Tibial artery (tissue), 4 donors: ENCODE data around the gene GRIN2A.

Experiments used
- DNase-seq, 2 donors: peaks; one replicate each; pipeline ENCODE4 v3.0.0-alpha.2; 2019
- H3K27ac ChIP-seq, 2 donors: fragments of 200-600 bp; sonication (generic) in 1 of 2; 1 replicate in 1 of 2; 2 replicates in 1 of 2; pipeline ENCODE4 v1.5.1; 2018 to 2019; ENCODE audit warnings: mild to moderate bottlenecking in 1 of 2
- H3K27me3 ChIP-seq, 2 donors: fragments of 200-600 bp; sonication (generic) in 1 of 2; one replicate each; pipeline versions ENCODE4 v1.5.1 to v1.6.0; 2016 to 2019
- H3K36me3 ChIP-seq, 3 donors: fragments of 200-600 bp; sonication (generic) in 2 of 3; one replicate each; pipeline ENCODE4 v1.5.1; 2016 to 2019; ENCODE audit warnings: mild to moderate bottlenecking in 2 of 3
- H3K4me1 ChIP-seq, 4 donors: fragments of 200-600 bp; sonication (generic) in 2 of 4; 1 replicate in 3 of 4; 2 replicates in 1 of 4; pipeline ENCODE4 v1.5.1; 2016 to 2019
- H3K4me3 ChIP-seq, 2 donors: fragments of 200-600 bp; sonication (generic) in 1 of 2; 1 replicate in 1 of 2; 2 replicates in 1 of 2; pipeline ENCODE4 v1.5.1; 2018 to 2019; ENCODE audit warnings: mild to moderate bottlenecking in 2 of 2
- H3K9me3 ChIP-seq, 3 donors: fragments of 200-600 bp; sonication (generic) in 1 of 3; one replicate each; pipeline ENCODE4 v1.5.1; 2016 to 2019
- CTCF ChIP-seq, 2 experiments: fragments of 200-600 bp in 1 of 2; fragments of 450-650 bp in 1 of 2; IDR thresholded peaks; one replicate each; pipeline ENCODE4 v1.5.1; 2017 to 2019; ENCODE audit warnings: antibody characterized with exemption in 2 of 2, mild to moderate bottlenecking in 1 of 2, moderate library complexity in 1 of 2
- intact Hi-C: fragments of 100-400 bp; cut with DNase I; formaldehyde crosslinking; loops from one replicate; pipeline ENCODE4 v1.15.0; 2023; ENCODE audit warnings: low total_unique reads

GRIN2A gene

GRCh38 chr16:10172848-10173655 lies 9.2 kb downstream of the GRIN2A start:
- H3K4me3 ChIP-seq, result no peak overlapping the region
- H3K9me3 ChIP-seq, result no peaks in the 10 kb centered on the region
- H3K4me1 ChIP-seq, result peaks cover 0 to 12% (median 7%) of the 10 kb centered on the region in 4 donors
- no peaks in the 10 kb centered on the region for H3K36me3 ChIP-seq
- intact Hi-C loops, result no loop called here
- no peak overlapping the region for H3K27ac ChIP-seq
- no peak for DNase-seq
- no peaks in the 10 kb centered on the region for H3K27me3 ChIP-seq
- TF ChIP-seq CTCF (IDR thresholded peaks at IDR 0.05), result no peak

- Histone ChIP-seq H3K4me1 (peaks cover 0 to 21% (median 11%) of the 10 kb centered on the region in 4 donors), H3K9me3 (no peaks in the 10 kb centered on the region), H3K27me3 (no peaks in the 10 kb centered on the region), H3K27ac (no peak overlapping the region), H3K36me3 (no peaks in the 10 kb centered on the region), H3K4me3 (no peak overlapping the region)
- TF ChIP-seq CTCF (IDR thresholded peaks at IDR 0.05), result no peak
- intact Hi-C loops, result no loop called here
- no peak for DNase-seq
Measured at GRCh38 chr16:10171221-10171620, 11.0 kb downstream of the GRIN2A start.

GRCh38 chr16:10169904-10170410 lies 12.3 kb downstream of the GRIN2A start:
- DNase-seq, result no peak
- TF ChIP-seq CTCF (IDR thresholded peaks at IDR 0.05), result no peak
- Histone ChIP-seq H3K4me3 (no peak overlapping the region), H3K9me3 (no peaks in the 10 kb centered on the region), H3K27ac (no peak overlapping the region), H3K4me1 (peaks cover 0 to 21% (median 11%) of the 10 kb centered on the region in 4 donors), H3K36me3 (no peaks in the 10 kb centered on the region), H3K27me3 (no peaks in the 10 kb centered on the region)
- intact Hi-C loops, result no loop called here

- no peaks in the 10 kb centered on the region for H3K36me3 ChIP-seq
- peaks cover 0 to 21% (median 11%) of the 10 kb centered on the region in 4 donors for H3K4me1 ChIP-seq
- intact Hi-C loops, result no loop called here
- no peaks in the 10 kb centered on the region for H3K9me3 ChIP-seq
- no peak overlapping the region for H3K27ac ChIP-seq
- DNase-seq, result no peak
- no peak overlapping the region for H3K4me3 ChIP-seq
- TF ChIP-seq CTCF (IDR thresholded peaks at IDR 0.05), result no peak
- H3K27me3 ChIP-seq, result no peaks in the 10 kb centered on the region
Measured at GRCh38 chr16:10169031-10169430, 13.2 kb downstream of the GRIN2A start.

- intact Hi-C loops, result no loop called here
- no peak for DNase-seq
- Histone ChIP-seq H3K27ac (peak overlapping the region; percentile 45 to 58), H3K4me1 (peaks cover 0 to 21% (median 11%) of the 10 kb centered on the region in 4 donors), H3K9me3 (no peaks in the 10 kb centered on the region), H3K36me3 (no peaks in the 10 kb centered on the region), H3K4me3 (no peak overlapping the region), H3K27me3 (no peaks in the 10 kb centered on the region)
- TF ChIP-seq CTCF (IDR thresholded peaks at IDR 0.05), result no peak
Measured at GRCh38 chr16:10168258-10168657, 14.0 kb downstream of the GRIN2A start.
